H1 (cell line): ENCODE results near the gene TACC2. TPM values are rescaled to one million over a fixed set of nuclear protein-coding genes. Genes with fewer than 3 reads are reported as not detected.

Source experiments
- CTCF ChIA-PET: fragments of 300-600 bp; sonication (Branson Sonifier 250); formaldehyde crosslinking; loops from one replicate; lab custom pipeline; 2021; ENCODE audit not compliant: partially characterized antibody; lab: Charles Lee
- POLR2A ChIA-PET: fragments of 300-600 bp; sonication (Branson Sonifier 250); formaldehyde crosslinking; loops from one replicate; lab custom pipeline; 2021; ENCODE audit warnings: inconsistent platforms; ENCODE audit not compliant: partially characterized antibody; lab: Charles Lee
- DNase-seq, 2 experiments: peaks; one replicate each; pipeline versions ENCODE4 v3.0.0 to v3.0.0-alpha.2; 2010 to 2022; ENCODE audit warnings: low spot score in 2 of 2, low read depth in 1 of 2, mixed read lengths in 1 of 2
- FAIRE-seq: peaks from 2 replicates; lab custom pipeline; 2011; peaks lifted over from hg19 to GRCh38; lab: Jason Lieb, UNC
- H2AFZ ChIP-seq: 2 replicates; pipeline ENCODE4 v1.8.1; 2012; ENCODE audit warnings: low read length, inconsistent platforms
- H2AK5ac ChIP-seq: 2 replicates; pipeline ENCODE4 v1.6.1; 2013; ENCODE audit warnings: low read depth, low read length
- H2BK120ac ChIP-seq: replicated peaks from 2 replicates; pipeline ENCODE3; 2013; ENCODE audit warnings: low read depth, low read length, inconsistent platforms
- H2BK12ac ChIP-seq: 2 replicates; pipeline ENCODE4 v1.6.1; 2013; ENCODE audit warnings: low read depth, low read length
- H2BK15ac ChIP-seq: 2 replicates; pipeline ENCODE4 v1.6.1; 2013; ENCODE audit warnings: low read length
- H2BK20ac ChIP-seq: 2 replicates; pipeline ENCODE4 v1.6.1; 2013; ENCODE audit warnings: low read length
- H2BK5ac ChIP-seq: 2 replicates; pipeline ENCODE4 v1.6.1; 2013; ENCODE audit warnings: low read depth, low read length
- H3K14ac ChIP-seq: 2 replicates; pipeline ENCODE4 v1.6.1; 2013; ENCODE audit warnings: inconsistent platforms; ENCODE audit not compliant: insufficient read length
- H3K18ac ChIP-seq: 2 replicates; pipeline ENCODE4 v1.6.1; 2013; ENCODE audit warnings: low read length; ENCODE audit errors: extremely low read depth
- H3K23ac ChIP-seq: 2 replicates; pipeline ENCODE4 v1.6.1; 2013; ENCODE audit warnings: inconsistent platforms; ENCODE audit not compliant: insufficient read length
- H3K23me2 ChIP-seq: 2 replicates; pipeline ENCODE4 v1.6.1; 2013; ENCODE audit warnings: low read depth, low read length
- H3K27ac ChIP-seq: 2 replicates; pipeline ENCODE4 v1.6.1; 2011; ENCODE audit warnings: low read depth, low read length, inconsistent platforms
- H3K27me3 ChIP-seq, 4 experiments: replicated peaks in 1 of 4; 1 replicate in 1 of 4; 2 replicates in 3 of 4; pipeline versions ENCODE4 v1.6.1 to v1.8.1; 2011 to 2013; ENCODE audit warnings: low read length in 3 of 4, mild to moderate bottlenecking in 3 of 4, inconsistent platforms in 2 of 4, mixed read lengths in 2 of 4, moderate library complexity in 1 of 4; ENCODE audit not compliant: control insufficient read depth in 3 of 4, insufficient read depth in 3 of 4; ENCODE audit errors: extremely low read depth in 1 of 4
- H3K36me3 ChIP-seq, 4 experiments: 2 replicates each; pipeline versions ENCODE4 v1.6.1 to v1.8.1; 2011 to 2013; ENCODE audit warnings: mild to moderate bottlenecking in 4 of 4, low read length in 3 of 4, moderate library complexity in 2 of 4, control low read depth in 1 of 4, inconsistent platforms in 1 of 4; ENCODE audit not compliant: insufficient read depth in 4 of 4, control insufficient read depth in 2 of 4
- H3K4ac ChIP-seq: replicated peaks from 2 replicates; pipeline ENCODE3; 2013; ENCODE audit warnings: low read length, low read depth, mixed read lengths, inconsistent platforms; ENCODE audit not compliant: insufficient read length
- H3K4me1 ChIP-seq, 4 experiments: replicated peaks in 1 of 4; 1 replicate in 1 of 4; 2 replicates in 3 of 4; pipeline versions ENCODE4 v1.6.1 to v1.8.1; 2011 to 2013; ENCODE audit warnings: low read length in 3 of 4, inconsistent platforms in 2 of 4, mixed read lengths in 1 of 4; ENCODE audit not compliant: insufficient read depth in 4 of 4, control insufficient read depth in 3 of 4
- H3K4me2 ChIP-seq, 2 experiments: 2 replicates each; pipeline versions ENCODE4 v1.6.1 to v1.8.1; 2011 to 2013; ENCODE audit warnings: low read depth in 2 of 2, low read length in 2 of 2, control low read depth in 1 of 2, inconsistent platforms in 1 of 2, mild to moderate bottlenecking in 1 of 2; ENCODE audit not compliant: insufficient read depth in 1 of 2
- H3K4me3 ChIP-seq, 4 experiments: fragments of 200-600, 300-600 bp in 1 of 4; sonication (generic), shearing (Covaris generic), sonication (Bioruptor Twin) in 1 of 4; 2 replicates each; pipeline versions ENCODE4 v1.5.1 to v1.8.1; 2011 to 2016; ENCODE audit warnings: low read length in 4 of 4, low read depth in 3 of 4, control low read depth in 2 of 4, inconsistent platforms in 2 of 4, mild to moderate bottlenecking in 2 of 4, mixed read lengths in 1 of 4, moderate library complexity in 1 of 4; ENCODE audit not compliant: insufficient read depth in 2 of 4; ENCODE audit errors: extremely low read depth in 1 of 4
- H3K56ac ChIP-seq: replicated peaks from 2 replicates; pipeline ENCODE3; 2013; ENCODE audit warnings: low read depth, mild to moderate bottlenecking, mixed read lengths, low read length, inconsistent platforms; ENCODE audit not compliant: insufficient read length
- H3K79me1 ChIP-seq: 2 replicates; pipeline ENCODE4 v1.6.1; 2013; ENCODE audit warnings: low read depth, low read length, control low read depth
- H3K79me2 ChIP-seq, 2 experiments: 2 replicates each; pipeline versions ENCODE4 v1.6.1 to v1.8.1; 2012 to 2013; ENCODE audit warnings: low read length in 2 of 2, mild to moderate bottlenecking in 2 of 2, inconsistent platforms in 1 of 2; ENCODE audit not compliant: insufficient read depth in 2 of 2, control insufficient read depth in 1 of 2
- H3K9ac ChIP-seq, 4 experiments: replicated peaks in 1 of 4; 1 replicate in 1 of 4; 2 replicates in 3 of 4; pipeline versions ENCODE4 v1.6.1 to v1.8.1; 2011 to 2013; ENCODE audit warnings: low read depth in 3 of 4, low read length in 3 of 4, control low read depth in 2 of 4, mild to moderate bottlenecking in 2 of 4, moderate library complexity in 2 of 4, inconsistent platforms in 1 of 4; ENCODE audit errors: extremely low read depth in 1 of 4
- H3K9me3 ChIP-seq, 2 experiments: 2 replicates each; pipeline versions ENCODE4 v1.6.1 to v1.8.1; 2012 to 2013; ENCODE audit warnings: mild to moderate bottlenecking in 2 of 2, moderate library complexity in 2 of 2, control low read depth in 1 of 2, inconsistent platforms in 1 of 2, low read depth in 1 of 2, low read length in 1 of 2, mixed read lengths in 1 of 2; ENCODE audit not compliant: insufficient read depth in 2 of 2
- H4K20me1 ChIP-seq, 2 experiments: replicated peaks in 1 of 2; 2 replicates each; pipeline versions ENCODE3 to v1.8.1; 2011 to 2013; ENCODE audit warnings: inconsistent platforms in 2 of 2, low read length in 2 of 2, mild to moderate bottlenecking in 1 of 2; ENCODE audit not compliant: insufficient read depth in 2 of 2, control insufficient read depth in 1 of 2
- H4K5ac ChIP-seq: 2 replicates; pipeline ENCODE4 v1.6.1; 2013; ENCODE audit warnings: low read length, low read depth, mixed read lengths, inconsistent platforms; ENCODE audit not compliant: insufficient read length
- H4K8ac ChIP-seq: 2 replicates; pipeline ENCODE4 v1.8.0; 2013; ENCODE audit warnings: mild to moderate bottlenecking, moderate library complexity, low read length, inconsistent platforms; ENCODE audit not compliant: insufficient read depth; ENCODE audit errors: extremely low read depth
- H4K91ac ChIP-seq: replicated peaks from 2 replicates; pipeline ENCODE3; 2013; ENCODE audit warnings: low read length, mixed read lengths, inconsistent platforms; ENCODE audit not compliant: insufficient read length
- ATF3 ChIP-seq: IDR thresholded peaks from 2 replicates; pipeline ENCODE4 v1.6.1; 2011; ENCODE audit warnings: low read depth, mild to moderate bottlenecking, low read length; ENCODE audit not compliant: insufficient read depth
- CHD1 ChIP-seq: IDR thresholded peaks from 2 replicates; pipeline ENCODE4 v1.6.1; 2012; ENCODE audit warnings: low read depth, low read length, improper control_type of control experiment
- CREB1 ChIP-seq: IDR thresholded peaks from 2 replicates; pipeline ENCODE4 v1.6.1; 2012; ENCODE audit warnings: inconsistent platforms
- GTF2F1 ChIP-seq: IDR thresholded peaks from 2 replicates; pipeline ENCODE4 v1.6.1; 2012; ENCODE audit warnings: low read depth, low read length, improper control_type of control experiment, borderline replicate concordance
- HDAC2 ChIP-seq, 2 experiments: fragments of 300-600 bp in 1 of 2; sonication (generic) in 1 of 2; IDR thresholded peaks; 2 replicates each; pipeline ENCODE4 v1.6.1; 2011 to 2012; ENCODE audit warnings: low read depth in 2 of 2, low read length in 2 of 2, mild to moderate bottlenecking in 2 of 2, moderate library complexity in 2 of 2, borderline replicate concordance in 1 of 2, inconsistent platforms in 1 of 2
- JUN ChIP-seq: IDR thresholded peaks from 2 replicates; pipeline ENCODE4 v1.6.1; 2011; ENCODE audit warnings: low read depth, mild to moderate bottlenecking, improper control_type of control experiment, low read length
- POLR2AphosphoS5 ChIP-seq: IDR thresholded peaks from 2 replicates; pipeline ENCODE4 v1.6.1; 2011; ENCODE audit warnings: low read depth, low read length
- RFX5 ChIP-seq: IDR thresholded peaks from 2 replicates; pipeline ENCODE4 v1.6.1; 2011; ENCODE audit warnings: low read depth, low read length, improper control_type of control experiment, borderline replicate concordance
- RNF2 ChIP-seq: fragments of 200-900, 300-1000 bp; sonication (generic); IDR thresholded peaks from 2 replicates; pipeline ENCODE4 v1.7.1; 2016; ENCODE audit warnings: borderline replicate concordance, low read depth, mild to moderate bottlenecking, antibody characterized with exemption, low read length; ENCODE audit not compliant: poor library complexity, severe bottlenecking; ENCODE audit errors: missing control alignments
- SAP30 ChIP-seq: fragments of 300-600 bp; sonication (generic); IDR thresholded peaks from 2 replicates; pipeline ENCODE4 v1.7.1; 2012; ENCODE audit warnings: low read length, moderate library complexity, mild to moderate bottlenecking, inconsistent platforms; ENCODE audit not compliant: insufficient read depth, insufficient replicate concordance
- SRF ChIP-seq: IDR thresholded peaks from 2 replicates; pipeline ENCODE4 v1.6.1; 2011; ENCODE audit warnings: mild to moderate bottlenecking, low read depth, low read length, moderate library complexity
- YY1 ChIP-seq: IDR thresholded peaks from 2 replicates; pipeline ENCODE4 v1.6.1; 2011; ENCODE audit warnings: low read depth, mild to moderate bottlenecking, low read length
- WGBS, 2 experiments: shearing (Covaris generic) in 1 of 2; methylation state at CpG; one replicate each; pipeline versions ENCODE4 v1.1.6 to v1.1.7; 2013 to 2015; ENCODE audit warnings: low lambda C conversion rate in 2 of 2, mixed read lengths in 2 of 2, inconsistent platforms in 1 of 2, low coverage in 1 of 2, missing lambda C conversion rate in 1 of 2; ENCODE audit not compliant: insufficient replicate concordance in 2 of 2, insufficient coverage in 1 of 2, insufficient read length in 1 of 2; ENCODE audit errors: extremely low coverage in 1 of 2, missing lambda C conversion rate in 1 of 2; 5-methylcytosine and 5-hydroxymethylcytosine counted together
- polyA plus RNA-seq, 7 experiments: library from polyadenylated mRNA; depleted of rRNA in 3 of 7; stranded (reverse) in 5 of 7; unstranded in 2 of 7; fragments of >200 nt in 5 of 7; fragments of 200-250 nt in 2 of 7; gene quantifications; 1 replicate in 5 of 7; 2 replicates in 1 of 7; 4 replicates in 1 of 7; pipeline versions ENCODE4 v1.2.1 to v1.2.3, GENCODE V29; 2011 to 2013; ENCODE audit warnings: missing spikeins in 2 of 7, mixed read lengths in 2 of 7
- total RNA-seq: library from RNA; stranded (reverse); fragmentation: NEBNext Ultra II Directional; extraction: Animal tissue kit (Norgen Biotek cat#: 25700); gene quantifications from 2 replicates; pipeline ENCODE4 v1.2.1, GENCODE V29; 2021

The TACC2 gene
- total and polyA plus RNA-seq, 2 of the 8 experiments (the other 6 are each of a cell fraction or from before 2014, with no cell fraction given) = 21.2 to 46.6 TPM

GRCh38 chr10:122173337-122173736, 184.4 kb downstream of the TACC2 start:
- FAIRE-seq = no peak
- Histone ChIP-seq H2BK5ac (peak overlapping the region; percentile 27; the same call in 1 of the 2 replicates), H3K14ac (no peak overlapping the region), H3K4me2 (no peak overlapping the region), H2BK15ac (no peak overlapping the region), H2BK20ac (peak overlapping the region; percentile 15; the same call in 1 of the 2 replicates), H3K27me3 (no peaks in the 10 kb centered on the region), H3K4me3 (no peak overlapping the region), H3K4me1 (peaks cover 17 to 49% (median 30%) of the 10 kb centered on the region in 4 experiments), H3K18ac (no peak overlapping the region), H3K9ac (no peak overlapping the region), H4K91ac (no peak overlapping the region), H3K23ac (no peak overlapping the region), H3K79me1 (peaks cover 24% of the 10 kb centered on the region), H3K27ac (no peak overlapping the region), H4K20me1 (peaks cover 10 to 33% of the 10 kb centered on the region in 2 experiments), H2AFZ (no peak overlapping the region), H3K4ac (no peak overlapping the region), H2BK120ac (no peak overlapping the region), H4K8ac (no peak overlapping the region), H3K56ac (no peak overlapping the region), H3K79me2 (peaks cover 0 to 99% of the 10 kb centered on the region in 2 experiments; a peak in 2 of 4 replicates), H2AK5ac (peak overlapping the region; percentile 4; the same call in 1 of the 2 replicates), H3K9me3 (no peaks in the 10 kb centered on the region), H4K5ac (no peak overlapping the region), H2BK12ac (peak overlapping the region; percentile 63), H3K36me3 (0 out of 8 replicates have a peak, but pooled peaks cover 0 to 4% (median 0%) of the 10 kb centered on the region in 4 experiments), H3K23me2 (no peaks in the 10 kb centered on the region)
- 94% methylated on average over 7 of the region's 7 CpGs; no CpG with 5 or more reads in 1 of the 2 experiments for WGBS, 2 experiments
- CTCF ChIA-PET = interaction anchor here (1.0 to 2.5 kb wide), 3 partner anchors 9 to 31 kb away, joined by 3 to 7 read pairs (median 4); no protein-coding TSS in a partner anchor
- no peak for DNase-seq
- POLR2A ChIA-PET = interaction anchor here (12.6 to 21.8 kb wide), 2 partner anchors 6 to 8 kb away, joined by 237 read pairs; no protein-coding TSS in a partner anchor
- TF ChIP-seq SRF (no peak), JUN (no peak), ATF3 (no peak), RNF2 (no peak), GTF2F1 (no peak), POLR2AphosphoS5 (no peak), RFX5 (no peak), CREB1 (no peak), YY1 (no peak), CHD1 (no peak), HDAC2 (IDR thresholded peaks at IDR 0.05; ENCODE audit: borderline replicate concordance in 1 of 2, low read depth in 2 of 2, low read length in 2 of 2) (no peak), SAP30 (no peak)
